Glomerular endothelial cell (primary cell): ENCODE measurements around the gene SCRT2. TPM values are rescaled to one million over a fixed set of nuclear protein-coding genes. Genes with fewer than 3 reads are reported as not detected.
"Not testable (repeated sequence)": the region's sequence is repeated elsewhere in the genome, so short reads cannot be mapped to it uniquely, and the experiment has no call there.

ENCODE experiments used
- DNase-seq: peaks from one replicate; pipeline ENCODE4 v3.0.0-alpha.2; 2011; ENCODE audit warnings: low read depth, low spot score; ENCODE audit errors: extremely low read depth
- total RNA-seq: library from RNA; depleted of rRNA; stranded (reverse); fragments of >200 nt; gene quantifications from 2 replicates; pipeline ENCODE4 v1.2.3, GENCODE V29; 2015

SCRT2 gene
- total RNA-seq, 1 donor from 2014 or later = not detected

GRCh38 chr20:653590-654416 is 21.8 kb downstream of the SCRT2 start:
- DNase-seq = no peak

- DNase-seq = no peak
Measured at GRCh38 chr20:653110-653589, 22.5 kb downstream of the SCRT2 start, which contains the start of gene SRXN1. Gene SRXN1, minus strand, starts transcription at chr20:653200. Its CDS starts 15 bp downstream, at chr20:653185.

- DNase-seq = no peak
Measured at GRCh38 chr20:652615-653109, 22.9 kb downstream of the SCRT2 start.

GRCh38 chr20:651713-652614 is 23.6 kb downstream of the SCRT2 start:
- DNase-seq = no peak

- DNase-seq = no peak
Measured at GRCh38 chr20:650954-651353, 24.6 kb downstream of the SCRT2 start.

GRCh38 chr20:650281-650680 is 25.3 kb downstream of the SCRT2 start:
- no peak for DNase-seq

GRCh38 chr20:647479-648019 is 28.1 kb downstream of the SCRT2 start:
- no peak for DNase-seq

GRCh38 chr20:646868-647233 is 28.8 kb downstream of the SCRT2 start:
- DNase-seq = no peak

GRCh38 chr20:646107-646867 is 29.3 kb downstream of the SCRT2 start:
- no peak for DNase-seq

- DNase-seq = no peak
Measured at GRCh38 chr20:645318-646106, 30.1 kb downstream of the SCRT2 start.

GRCh38 chr20:644692-645317 is 30.8 kb downstream of the SCRT2 start:
- DNase-seq = no peak

GRCh38 chr20:642398-643174 is 33.0 kb downstream of the SCRT2 start:
- no peak for DNase-seq

GRCh38 chr20:642013-642397 is 33.6 kb downstream of the SCRT2 start:
- DNase-seq = not testable (repeated sequence)

GRCh38 chr20:641516-641875 is 34.1 kb downstream of the SCRT2 start:
- DNase-seq = no peak

GRCh38 chr20:640674-641515 is 34.7 kb downstream of the SCRT2 start:
- DNase-seq = no peak

GRCh38 chr20:638579-638978 is 37.0 kb downstream of the SCRT2 start:
- DNase-seq = no peak

- DNase-seq = no peak
Measured at GRCh38 chr20:637559-637958, 38.0 kb downstream of the SCRT2 start.
